HepG2 (cell line): Measurements from ENCODE around the gene VPS37B. TPM values are rescaled to one million over a fixed set of nuclear protein-coding genes. Genes with fewer than 3 reads are reported as not detected.

ENCODE experiments used
- ATAC-seq: fragments of 200-7000 bp; cut with Tn5 transposase; 3 replicates; pipeline ENCODE4 v1.9.1; 2020; ENCODE audit warnings: mild to moderate bottlenecking, moderate library complexity
- BruUV-seq: library from RNA; stranded (reverse); fragments of 400-500 nt; replicated peaks from 2 replicates; lab custom pipeline; 2021; lab: Mats Ljungman, UMichigan
- CTCF ChIA-PET: fragments of 300-600 bp; formaldehyde crosslinking; extraction: SDS; loops from one replicate; lab custom pipeline; 2021; ENCODE audit warnings: low total read pairs, inconsistent platforms, low intra/inter-chr PET ratio; lab: Yijun Ruan, JAX
- POLR2A ChIA-PET: fragments of 350-600 bp; sonication (Branson Sonifier 250); formaldehyde crosslinking; loops from one replicate; lab custom pipeline; 2020; ENCODE audit warnings: antibody characterized with exemption, inconsistent platforms; lab: Yijun Ruan, JAX
- DNase-seq: peaks from one replicate; pipeline ENCODE4 v3.0.0-alpha.2; 2015; ENCODE audit warnings: low spot score
- FAIRE-seq: peaks from 3 replicates; lab custom pipeline; 2011; peaks lifted over from hg19 to GRCh38; lab: Jason Lieb, UNC
- H2AFZ ChIP-seq: one replicate; pipeline ENCODE4 v1.6.1; 2011; ENCODE audit warnings: low read length, inconsistent platforms
- H3K27ac ChIP-seq: fragments of 300-600 bp; 3 replicates; pipeline ENCODE4 v1.8.0; 2011; ENCODE audit warnings: mixed run types, mild to moderate bottlenecking, mixed read lengths, low read length, inconsistent platforms; ENCODE audit not compliant: insufficient read depth; ENCODE audit errors: extremely low read length
- H3K27me3 ChIP-seq, 2 experiments: fragments of 200-600 bp in 1 of 2; 2 replicates in 1 of 2; 3 replicates in 1 of 2; pipeline versions ENCODE4 v1.6.0 to v1.8.0; 2011; ENCODE audit warnings: low read length in 2 of 2, mild to moderate bottlenecking in 2 of 2, moderate library complexity in 2 of 2, inconsistent platforms in 1 of 2; ENCODE audit not compliant: insufficient read depth in 2 of 2, control insufficient read depth in 1 of 2
- H3K36me3 ChIP-seq, 2 experiments: fragments of 200-600 bp in 1 of 2; replicated peaks in 1 of 2; 2 replicates in 1 of 2; 3 replicates in 1 of 2; pipeline versions ENCODE4 v1.5.1 to v1.8.0; 2011; ENCODE audit warnings: low read length in 2 of 2, inconsistent platforms in 1 of 2; ENCODE audit not compliant: insufficient read depth in 2 of 2, control insufficient read depth in 1 of 2
- H3K4me1 ChIP-seq: 2 replicates; pipeline ENCODE4 v1.5.1; 2012; ENCODE audit warnings: low read length, inconsistent platforms; ENCODE audit not compliant: insufficient read depth
- H3K4me2 ChIP-seq: 2 replicates; pipeline ENCODE4 v1.6.0; 2011; ENCODE audit warnings: low read depth, low read length, inconsistent platforms
- H3K4me3 ChIP-seq, 3 experiments: fragments of 200-600 bp in 1 of 3; sonication (generic), shearing (Covaris generic) in 1 of 3; replicated peaks in 1 of 3; 2 replicates each; pipeline ENCODE4 v1.5.1; 2011 to 2016; ENCODE audit warnings: low read length in 3 of 3, inconsistent platforms in 2 of 3, low read depth in 2 of 3, mild to moderate bottlenecking in 2 of 3, control low read depth in 1 of 3, mixed read lengths in 1 of 3; ENCODE audit not compliant: insufficient read depth in 1 of 3
- H3K79me2 ChIP-seq: one replicate; pipeline ENCODE4 v1.6.1; 2011; ENCODE audit warnings: low read length, inconsistent platforms; ENCODE audit not compliant: insufficient read depth
- H3K9ac ChIP-seq: 2 replicates; pipeline ENCODE4 v1.6.0; 2011; ENCODE audit warnings: mild to moderate bottlenecking, low read depth, low read length, inconsistent platforms; ENCODE audit not compliant: insufficient read depth
- H3K9me3 ChIP-seq: 2 replicates; pipeline ENCODE4 v1.5.1; 2012; ENCODE audit warnings: mild to moderate bottlenecking, low read length
- H4K20me1 ChIP-seq: 2 replicates; pipeline ENCODE4 v1.6.0; 2011; ENCODE audit warnings: inconsistent platforms, mild to moderate bottlenecking, low read length, moderate library complexity; ENCODE audit not compliant: insufficient read depth
- ARNTL ChIP-seq: sonication (generic); formaldehyde crosslinking; IDR thresholded peaks from 2 replicates; pipeline ENCODE4 v1.4.0; 2020; ENCODE audit warnings: mild to moderate bottlenecking, missing genetic modification reagents
- GLI4 ChIP-seq: sonication (generic); formaldehyde crosslinking; IDR thresholded peaks from 2 replicates; pipeline ENCODE4 v1.5.1; 2020; ENCODE audit warnings: missing genetic modification reagents, mild to moderate bottlenecking, moderate library complexity, borderline replicate concordance
- GZF1 ChIP-seq: sonication (generic); formaldehyde crosslinking; IDR thresholded peaks from 2 replicates; pipeline ENCODE4 v1.5.1; 2020; ENCODE audit warnings: mild to moderate bottlenecking, missing genetic modification reagents
- ISX ChIP-seq: sonication (generic); formaldehyde crosslinking; conservative IDR thresholded peaks from 2 replicates; pipeline ENCODE4 v1.5.0; 2020; ENCODE audit warnings: missing genetic modification reagents
- RFX5 ChIP-seq: IDR thresholded peaks from 2 replicates; pipeline ENCODE4 v1.6.1; 2011; ENCODE audit warnings: low read depth, low read length, improper control_type of control experiment
- THAP7 ChIP-seq: sonication (generic); formaldehyde crosslinking; IDR thresholded peaks from 2 replicates; pipeline ENCODE4 v1.8.1; 2023; ENCODE audit warnings: mild to moderate bottlenecking, missing genetic modification reagents
- YEATS4 ChIP-seq: sonication (generic); formaldehyde crosslinking; IDR thresholded peaks from 2 replicates; pipeline ENCODE4 v1.4.0; 2020; ENCODE audit warnings: missing genetic modification reagents, borderline replicate concordance
- ZBTB25 ChIP-seq: IDR thresholded peaks from 2 replicates; pipeline ENCODE4 v1.6.1; 2018; ENCODE audit warnings: missing genetic modification reagents
- ZNF556 ChIP-seq: sonication (generic); formaldehyde crosslinking; IDR thresholded peaks from 2 replicates; pipeline ENCODE4 v1.4.0; 2020; ENCODE audit warnings: mild to moderate bottlenecking, missing genetic modification reagents, borderline replicate concordance
- WGBS: methylation state at CpG from one replicate; pipeline ENCODE4 v1.1.6; 2017; ENCODE audit warnings: low lambda C conversion rate; 5-methylcytosine and 5-hydroxymethylcytosine counted together
- in situ Hi-C: cut with HindIII; loops from 2 replicates; pipeline ENCODE4 v1.10.0; 2017; ENCODE audit warnings: low pct_unique_long_range_greater_than_20kb; ENCODE audit not compliant: extremely low pct_ligation_motif_present
- intact Hi-C: fragments of 100-400 bp; cut with micrococcal nuclease; formaldehyde crosslinking; loops from one replicate; pipeline ENCODE4 v1.10.0; 2022; ENCODE audit not compliant: unreplicated experiment
- polyA plus RNA-seq, 8 experiments: library from polyadenylated mRNA; depleted of rRNA in 3 of 8; stranded (reverse) in 7 of 8; unstranded in 1 of 8; fragments of >200 nt; fragmentation: Illumina TruSeq in 4 of 8; extraction: Trizol in 4 of 8; gene quantifications; 2 replicates each; pipeline versions ENCODE4 v1.2.1 to v1.2.3, GENCODE V29; 2011 to 2016; ENCODE audit warnings: low read depth in 4 of 8, missing spikeins in 1 of 8, mixed read lengths in 1 of 8; ENCODE audit not compliant: insufficient read depth in 1 of 8
- total RNA-seq, 5 experiments: library from RNA; depleted of rRNA; stranded (reverse); fragments of >200 nt; fragmentation: Illumina TruSeq; extraction: Trizol; gene quantifications; 2 replicates each; pipeline ENCODE4 v1.2.3, GENCODE V29; 2016; ENCODE audit warnings: low read depth in 1 of 5

Gene VPS37B
- total and polyA plus RNA-seq, 2 of the 13 experiments (the other 11 are each of a cell fraction or from before 2014, with no cell fraction given) = 4.6 to 5.3 TPM

- Histone ChIP-seq H3K4me1 (peaks cover 28% of the 10 kb centered on the region), H3K4me3 (no peak overlapping the region), H3K79me2 (peaks cover 40% of the 10 kb centered on the region), H3K9me3 (no peaks in the 10 kb centered on the region)
- in situ Hi-C loops = no loop called here
- no peak for ATAC-seq
- CTCF ChIA-PET = no interaction called here
- no peak for TF ChIP-seq GZF1 (CRISPR knock-in tag)
- TF ChIP-seq RFX5 = no peak
- TF ChIP-seq YEATS4 (CRISPR knock-in tag) = no peak
- TF ChIP-seq THAP7 (CRISPR knock-in tag) = no peak
- TF ChIP-seq ISX = no peak
- TF ChIP-seq ZNF556 (CRISPR knock-in tag) = no peak
- TF ChIP-seq ARNTL (CRISPR knock-in tag) = no peak
- TF ChIP-seq GLI4 (CRISPR knock-in tag) = no peak
- no peak for TF ChIP-seq ZBTB25
- TF ChIP-seq, all 625 proteins: peak for 0
- intact Hi-C loops = no loop called here
- Histone ChIP-seq H3K27ac (no peak overlapping the region), H2AFZ (no peak overlapping the region), H3K27me3 (no peaks in the 10 kb centered on the region), H4K20me1 (no peaks in the 10 kb centered on the region), H3K4me2 (no peak overlapping the region), H3K9ac (no peak overlapping the region), H3K36me3 (peaks cover 0 to 6% of the 10 kb centered on the region in 2 experiments; a peak in 1 of 5 replicates)
- 65% methylated on average over 7 of the region's 7 CpGs for WGBS
- no TSS peak for BruUV-seq
- POLR2A ChIA-PET = no interaction called here
- FAIRE-seq (no peak), DNase-seq (no peak)
These were observed 20.2 kb downstream of the VPS37B start for GRCh38 chr12:122875590-122876220.
